Stomach smooth muscle (tissue), 2 donors: ENCODE results near the gene GPC5.
"Not testable (repeated sequence)": the region's sequence is repeated elsewhere in the genome, so short reads cannot be mapped to it uniquely, and the experiment has no call there.

ENCODE experiments used
- H3K27ac ChIP-seq: one replicate; pipeline ENCODE4 v1.7.0; 2013; ENCODE audit warnings: mild to moderate bottlenecking, low read length, inconsistent platforms
- H3K27me3 ChIP-seq, 2 donors: one replicate each; pipeline ENCODE4 v1.7.0; 2013; ENCODE audit warnings: low read length in 2 of 2; ENCODE audit not compliant: insufficient read depth in 2 of 2, control insufficient read depth in 1 of 2
- H3K36me3 ChIP-seq, 2 donors: one replicate each; pipeline ENCODE4 v1.7.0; 2013; ENCODE audit warnings: low read length in 2 of 2; ENCODE audit not compliant: control insufficient read depth in 2 of 2, insufficient read depth in 2 of 2
- H3K4me1 ChIP-seq: one replicate; pipeline ENCODE4 v1.7.0; 2013; ENCODE audit warnings: low read length; ENCODE audit not compliant: control insufficient read depth, insufficient read depth
- H3K4me3 ChIP-seq, 2 donors: one replicate each; pipeline ENCODE4 v1.7.0; 2013; ENCODE audit warnings: low read length in 2 of 2
- H3K9ac ChIP-seq, 2 donors: one replicate each; pipeline ENCODE4 v1.7.0; 2013; ENCODE audit warnings: low read length in 2 of 2, mild to moderate bottlenecking in 1 of 2
- H3K9me3 ChIP-seq, 2 donors: one replicate each; pipeline ENCODE4 v1.7.0; 2013; ENCODE audit warnings: low read length in 2 of 2; ENCODE audit not compliant: control insufficient read depth in 2 of 2
- donor health status: healthy.
- donor health status: Pancreatic carcinoma.

GPC5 gene

DNA sequence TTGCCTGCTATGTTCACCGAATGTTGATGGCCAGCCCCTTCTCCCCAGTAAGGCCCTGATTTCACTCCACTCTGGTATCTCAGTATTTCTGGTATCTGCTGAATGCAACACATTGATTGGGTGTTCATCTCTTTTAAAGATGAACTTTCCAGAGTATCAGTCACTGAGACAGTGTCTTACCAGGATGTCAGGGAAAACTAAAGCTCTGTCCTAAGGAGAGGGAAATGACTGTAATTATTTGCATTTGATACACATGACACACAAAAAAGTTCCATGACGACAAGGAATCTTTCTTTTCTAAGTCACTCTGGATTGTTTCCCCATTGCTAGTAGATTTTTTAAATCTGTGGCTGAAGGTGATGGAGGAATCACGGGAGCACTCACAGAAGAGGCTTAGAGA, 2.2 kb downstream of the GPC5 start:
- Histone ChIP-seq H3K4me3 (no peak overlapping the region), H3K9ac (no peak overlapping the region), H3K4me1 (peaks cover 4% of the 10 kb centered on the region), H3K27me3 (peaks cover 22 to 27% of the 10 kb centered on the region in 2 donors), H3K27ac (no peak overlapping the region), H3K9me3 (no peaks in the 10 kb centered on the region), H3K36me3 (no peaks in the 10 kb centered on the region)

DNA sequence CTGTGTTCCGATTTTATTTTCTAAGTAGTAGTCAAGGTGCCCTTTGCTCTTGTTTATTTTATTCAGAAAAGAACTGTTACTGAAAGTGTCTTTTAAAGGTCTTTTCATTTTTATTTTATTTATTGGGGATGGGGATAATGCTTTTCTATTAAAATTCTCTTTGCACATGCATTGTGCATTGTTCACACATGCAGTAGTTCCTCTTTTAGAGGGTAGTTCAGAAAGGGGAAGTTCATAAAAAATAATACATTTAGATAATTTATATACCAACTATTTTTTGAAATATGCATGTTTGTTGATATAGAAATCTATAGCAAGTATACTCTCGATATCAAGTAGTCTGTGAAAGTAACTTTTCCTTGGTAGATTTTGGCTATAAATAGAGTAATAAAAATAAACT, 3.5 kb downstream of the GPC5 start:
- no peaks in the 10 kb centered on the region for H3K9me3 ChIP-seq
- no peak overlapping the region for H3K27ac ChIP-seq
- no peak overlapping the region for H3K4me3 ChIP-seq
- H3K4me1 ChIP-seq: peaks cover 4% of the 10 kb centered on the region
- no peak overlapping the region for H3K9ac ChIP-seq
- H3K27me3 ChIP-seq: peaks cover 18 to 23% of the 10 kb centered on the region in 2 donors
- no peaks in the 10 kb centered on the region for H3K36me3 ChIP-seq

DNA sequence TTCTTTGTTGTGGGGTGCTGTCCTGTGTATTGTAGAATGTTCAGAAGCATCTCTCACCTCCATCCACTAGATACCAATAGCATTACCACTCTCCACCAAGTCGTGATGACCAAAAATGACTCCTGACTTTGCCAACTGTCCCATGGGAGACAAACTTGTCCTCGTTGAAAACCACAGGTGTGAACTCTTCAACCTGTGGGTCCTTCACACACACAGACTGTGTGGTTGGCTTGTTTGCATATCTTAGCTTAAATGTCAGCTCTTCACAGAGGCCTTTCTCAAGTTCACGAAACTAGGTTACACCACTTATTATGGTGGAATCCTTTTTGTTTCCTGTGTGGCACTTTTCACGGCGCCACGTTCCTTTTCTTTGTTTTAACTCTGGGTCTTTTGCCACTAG, 6.8 kb downstream of the GPC5 start:
- no peak overlapping the region for H3K27ac ChIP-seq
- no peak overlapping the region for H3K4me3 ChIP-seq
- no peaks in the 10 kb centered on the region for H3K4me1 ChIP-seq
- H3K9me3 ChIP-seq: no peaks in the 10 kb centered on the region
- no peak overlapping the region for H3K9ac ChIP-seq
- no peaks in the 10 kb centered on the region for H3K27me3 ChIP-seq
- H3K36me3 ChIP-seq: no peaks in the 10 kb centered on the region

DNA sequence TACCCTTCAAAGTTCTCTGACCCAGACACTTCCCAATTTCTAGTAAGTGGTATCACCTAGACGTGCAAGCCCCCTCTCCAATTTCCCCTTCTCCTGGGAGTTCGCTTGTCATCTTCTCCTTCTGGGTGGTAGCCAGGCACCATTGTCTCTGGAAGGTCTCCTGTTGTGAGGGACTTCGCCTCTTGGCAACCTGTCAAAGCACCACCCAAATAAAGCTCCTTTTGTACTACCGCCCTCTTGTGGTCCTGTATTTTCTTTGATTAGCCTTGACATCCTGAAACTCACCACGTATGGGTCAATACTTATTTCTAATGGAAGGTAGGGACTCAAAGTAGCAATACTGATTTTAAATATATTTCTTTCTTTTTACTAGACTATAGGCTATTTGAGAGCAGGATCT, 8.2 kb downstream of the GPC5 start:
- H3K9ac ChIP-seq: no peak overlapping the region

DNA sequence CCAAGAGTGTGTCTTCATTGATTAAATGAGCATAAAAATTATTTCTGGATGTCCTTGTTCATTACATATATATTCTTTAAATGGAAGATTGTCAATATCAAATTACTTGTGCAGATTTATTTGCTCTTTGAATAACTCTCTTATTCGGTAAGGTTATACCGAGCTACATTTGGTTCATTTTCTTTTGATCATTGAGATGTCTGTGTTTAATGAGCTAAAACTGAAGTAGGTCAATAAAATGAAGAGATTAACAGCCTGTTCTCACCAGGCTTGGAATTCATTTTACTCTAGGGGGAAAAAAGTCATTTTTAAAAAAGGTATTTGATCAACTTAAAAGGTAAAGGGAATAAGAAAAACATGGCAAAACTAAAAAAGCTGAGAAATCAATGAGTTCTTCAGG, 10.6 kb downstream of the GPC5 start:
- Histone ChIP-seq H3K9me3 (no peaks in the 10 kb centered on the region), H3K27me3 (no peaks in the 10 kb centered on the region), H3K9ac (no peak overlapping the region), H3K27ac (no peak overlapping the region), H3K36me3 (no peaks in the 10 kb centered on the region), H3K4me3 (no peak overlapping the region), H3K4me1 (no peaks in the 10 kb centered on the region)

More for the DNA sequence above, 8.2 kb downstream of the GPC5 start:
- Histone ChIP-seq H3K27me3 (no peaks in the 10 kb centered on the region), H3K4me1 (no peaks in the 10 kb centered on the region), H3K9me3 (no peaks in the 10 kb centered on the region), H3K27ac (no peak overlapping the region), H3K36me3 (no peaks in the 10 kb centered on the region), H3K4me3 (no peak overlapping the region)

DNA sequence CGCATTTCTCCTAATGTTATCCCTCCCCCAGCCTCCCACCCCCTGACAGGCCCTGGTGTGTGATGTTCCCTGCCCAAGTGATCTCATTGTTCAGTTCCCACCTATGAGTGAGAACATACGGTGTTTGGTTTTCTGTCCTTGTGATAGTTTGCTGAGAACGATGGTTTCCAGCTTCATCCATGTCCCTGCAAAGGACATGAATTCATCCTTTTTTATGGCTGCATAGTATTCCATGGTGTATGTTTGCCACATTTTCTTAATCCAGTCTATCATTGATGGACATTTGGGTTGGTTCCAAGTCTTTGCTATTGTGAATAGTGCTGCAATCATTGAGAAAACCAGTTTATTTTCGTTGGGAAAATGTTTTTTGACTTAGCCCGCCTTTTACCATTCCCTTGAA, 18.2 kb downstream of the GPC5 start:
- H3K27ac ChIP-seq, H3K36me3 ChIP-seq, H3K4me1 ChIP-seq: not testable (repeated sequence)

DNA sequence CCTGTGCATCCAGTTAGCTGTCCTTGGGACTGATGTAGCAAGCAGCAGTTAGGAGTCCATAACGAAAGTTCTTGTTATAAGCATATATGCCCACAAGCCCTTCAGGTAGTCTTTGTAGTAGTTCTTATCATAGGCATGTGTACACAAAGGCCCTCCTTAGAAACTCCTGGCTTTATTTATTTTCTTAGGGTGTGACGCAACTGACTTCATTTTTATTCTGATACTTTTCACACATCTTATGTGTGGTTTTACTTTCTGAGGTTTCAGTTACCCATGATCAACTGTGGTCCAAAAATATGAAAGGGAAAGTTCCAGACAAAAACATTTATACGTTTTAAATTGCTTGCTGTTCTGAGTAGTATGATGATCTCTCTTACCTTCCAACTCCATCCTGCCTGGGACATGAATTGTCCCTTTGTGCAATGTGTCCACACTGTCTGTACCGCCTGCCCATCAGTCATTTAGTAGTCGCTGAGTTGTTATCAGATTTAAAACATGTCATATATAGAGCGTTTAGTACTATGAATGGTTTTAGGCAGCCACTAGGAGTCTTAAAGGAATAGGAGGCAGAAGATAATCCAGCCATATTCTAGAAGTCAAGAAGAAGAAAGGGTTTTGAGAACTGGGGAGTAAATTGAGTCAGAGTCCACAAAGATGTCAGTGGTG, 19.4 kb downstream of the GPC5 start:
- Histone ChIP-seq H3K4me3 (no peak overlapping the region), H3K27me3 (no peaks in the 10 kb centered on the region)

More for the DNA sequence above, 18.2 kb downstream of the GPC5 start:
- not testable (repeated sequence) for H3K4me3 ChIP-seq, H3K9ac ChIP-seq, H3K9me3 ChIP-seq, H3K27me3 ChIP-seq

DNA sequence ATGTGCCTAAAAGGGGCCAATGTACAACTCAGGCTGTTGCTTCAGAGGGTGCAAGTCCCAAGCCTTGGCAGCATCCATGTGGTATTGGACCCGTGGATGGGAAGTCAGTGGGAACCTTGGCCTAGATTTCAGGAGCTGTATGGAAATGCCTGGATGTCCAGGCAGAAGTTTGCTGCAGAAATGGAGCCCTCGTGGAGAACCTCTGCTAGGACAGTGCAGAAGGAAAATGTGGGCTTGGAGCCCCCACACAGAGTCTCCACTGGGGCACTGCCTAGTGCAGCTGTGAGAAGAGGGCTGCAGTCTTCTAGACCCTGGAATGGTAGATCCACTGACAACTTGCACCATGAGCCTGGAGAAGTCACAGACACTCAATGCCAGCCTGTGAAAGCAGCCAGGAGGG, 28.5 kb downstream of the GPC5 start:
- Histone ChIP-seq H3K4me3 (no peak overlapping the region), H3K27me3 (no peaks in the 10 kb centered on the region), H3K27ac (no peak overlapping the region)

More for the DNA sequence above, 19.4 kb downstream of the GPC5 start:
- no peak overlapping the region for H3K27ac ChIP-seq
- no peak overlapping the region for H3K9ac ChIP-seq
- H3K36me3 ChIP-seq: no peaks in the 10 kb centered on the region
- no peaks in the 10 kb centered on the region for H3K4me1 ChIP-seq
- H3K9me3 ChIP-seq: no peaks in the 10 kb centered on the region

DNA sequence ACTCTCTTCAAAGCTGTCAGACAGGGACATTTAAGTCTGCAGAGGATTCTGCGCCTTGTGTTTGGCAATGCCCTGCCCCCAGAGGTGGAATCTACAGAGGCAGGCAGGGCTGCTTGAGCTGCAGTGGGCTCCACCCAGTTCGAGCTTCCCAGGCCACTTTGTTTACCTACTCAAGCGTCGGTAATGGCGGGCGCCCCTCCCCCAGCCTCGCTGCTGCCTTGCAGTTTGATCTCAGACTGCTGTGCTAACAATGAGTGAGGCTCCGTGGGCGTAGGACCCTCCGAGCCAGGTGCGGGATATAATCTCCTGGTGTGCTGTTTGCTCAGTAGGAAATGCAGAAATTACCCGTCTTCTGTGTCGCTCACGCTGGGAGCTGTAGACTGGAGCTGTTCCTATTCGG, 40.3 kb downstream of the GPC5 start:
- H3K4me3 ChIP-seq, H3K9ac ChIP-seq, H3K27ac ChIP-seq, H3K9me3 ChIP-seq, H3K4me1 ChIP-seq, H3K36me3 ChIP-seq, H3K27me3 ChIP-seq: not testable (repeated sequence)

More for the DNA sequence above, 28.5 kb downstream of the GPC5 start:
- H3K9me3 ChIP-seq: peaks cover 0 to 2% of the 10 kb centered on the region in 2 donors
- H3K9ac ChIP-seq: no peak overlapping the region
- H3K4me1 ChIP-seq: no peaks in the 10 kb centered on the region
- H3K36me3 ChIP-seq: no peaks in the 10 kb centered on the region

DNA sequence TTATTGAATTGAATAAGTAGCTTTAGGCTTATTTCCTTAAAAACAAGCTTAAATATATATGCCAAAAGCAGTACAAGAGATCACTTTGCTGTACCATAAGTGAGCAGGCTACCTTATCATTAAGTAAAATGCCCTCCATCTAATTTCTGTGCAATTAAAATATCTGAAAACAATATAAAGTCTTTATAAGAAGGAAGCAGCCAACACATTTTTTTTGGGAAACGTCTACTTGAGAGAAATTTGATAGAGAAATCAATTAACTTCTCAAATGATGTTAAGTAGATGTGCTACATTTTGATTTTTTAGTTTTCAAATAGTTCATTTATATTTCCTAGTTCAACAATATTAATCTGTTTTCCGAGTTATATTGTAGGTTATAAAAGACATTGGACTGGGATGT, 52.5 kb downstream of the GPC5 start:
- H3K36me3 ChIP-seq: no peaks in the 10 kb centered on the region
- H3K4me1 ChIP-seq: no peaks in the 10 kb centered on the region
- no peak overlapping the region for H3K27ac ChIP-seq
- H3K9me3 ChIP-seq: no peaks in the 10 kb centered on the region
- H3K27me3 ChIP-seq: no peaks in the 10 kb centered on the region
- no peak overlapping the region for H3K4me3 ChIP-seq
- no peak overlapping the region for H3K9ac ChIP-seq

DNA sequence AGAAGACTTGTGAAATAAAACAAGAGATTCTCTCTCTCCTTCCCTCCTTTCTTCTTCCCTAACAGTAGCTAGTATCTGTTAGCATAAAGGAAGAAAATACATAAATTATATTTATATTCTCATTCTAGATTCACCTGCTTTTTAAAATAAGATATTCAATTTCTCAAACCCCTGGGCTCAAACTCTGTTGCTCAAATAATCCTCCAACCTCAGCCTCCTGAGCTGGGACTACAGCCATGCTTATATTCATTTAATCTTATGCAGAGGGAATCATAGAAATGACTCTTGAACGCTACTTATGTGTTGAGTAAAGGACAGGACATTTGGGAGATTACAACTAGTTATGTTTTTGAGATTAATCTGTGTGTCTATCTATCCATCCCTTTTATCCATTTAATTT, 56.2 kb downstream of the GPC5 start:
- Histone ChIP-seq H3K9me3 (no peaks in the 10 kb centered on the region), H3K4me3 (no peak overlapping the region), H3K9ac (no peak overlapping the region), H3K36me3 (no peaks in the 10 kb centered on the region), H3K4me1 (no peaks in the 10 kb centered on the region), H3K27me3 (no peaks in the 10 kb centered on the region), H3K27ac (no peak overlapping the region)
